SKM-1 (cell line): ENCODE measurements around the gene DRICH1.
"Not testable (repeated sequence)": the region's sequence is repeated elsewhere in the genome, so short reads cannot be mapped to it uniquely, and the experiment has no call there.

ENCODE experiments used
- DNase-seq: peaks from one replicate; lab custom pipeline; 2025; ENCODE audit not compliant: unreplicated experiment; lab: John Stamatoyannopoulos, UW

The DRICH1 gene

DNA sequence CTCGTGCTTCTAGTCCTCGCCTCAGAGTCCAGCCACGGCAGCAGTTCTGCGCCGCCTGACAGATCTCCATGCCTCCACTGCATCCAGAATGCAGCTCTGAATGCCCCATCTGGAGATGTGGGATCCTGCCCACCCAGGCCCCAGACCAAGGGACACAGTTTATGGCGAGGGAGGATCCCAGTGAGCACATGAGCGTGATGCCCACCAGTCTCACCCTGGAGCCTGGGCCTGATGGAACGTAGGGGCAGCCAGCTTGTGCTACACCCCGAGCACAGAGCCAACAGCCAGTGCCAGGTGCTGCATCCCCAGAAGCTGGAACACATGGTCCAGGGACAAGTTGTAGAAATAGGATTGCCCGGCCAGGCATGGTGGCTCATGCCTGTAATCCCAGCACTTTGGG, 62.4 kb downstream of the DRICH1 start:
- no peak for DNase-seq

- no peak for DNase-seq
These were observed 62.8 kb downstream of the DRICH1 start for GRCh38 chr22:23569291-23569690.

DNA sequence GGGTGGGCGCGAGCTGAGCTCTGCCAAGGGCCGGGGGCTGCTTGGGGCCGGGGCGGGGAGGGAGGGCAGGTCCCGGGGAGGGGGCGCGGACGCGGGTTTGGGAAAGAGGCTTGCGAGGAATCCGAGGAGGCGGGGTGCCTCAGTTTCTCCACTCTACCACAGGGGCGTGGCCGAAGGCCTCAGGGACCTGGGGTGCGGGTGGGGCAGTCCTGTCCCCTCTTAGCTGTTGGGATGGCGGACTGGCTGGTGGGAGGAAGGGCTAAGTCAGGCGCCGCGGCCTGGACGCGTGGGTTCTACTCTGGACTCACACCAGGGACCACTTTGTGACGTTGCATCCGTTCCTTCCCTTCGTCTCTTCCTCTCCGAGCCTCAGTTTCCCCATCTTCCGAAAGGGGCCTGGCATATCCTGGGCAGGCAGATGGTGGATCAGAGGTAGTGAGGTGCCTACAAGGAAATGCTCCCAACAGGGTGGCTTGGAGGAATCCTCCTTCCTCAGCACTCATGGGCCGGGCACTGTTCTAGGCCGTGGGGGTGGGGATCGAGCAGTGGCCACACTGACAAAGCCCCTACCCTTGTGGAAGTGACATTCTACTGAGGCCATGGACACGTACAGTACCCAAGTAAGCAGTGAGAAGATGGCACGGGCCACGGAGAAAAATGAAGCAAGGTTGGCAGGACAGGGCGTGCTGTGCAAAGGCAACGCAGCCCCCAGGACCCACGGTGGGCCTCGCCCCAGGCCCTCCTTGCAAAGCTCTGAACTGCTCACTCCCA, 65.2 kb downstream of the DRICH1 start:
- no peak for DNase-seq

DNA sequence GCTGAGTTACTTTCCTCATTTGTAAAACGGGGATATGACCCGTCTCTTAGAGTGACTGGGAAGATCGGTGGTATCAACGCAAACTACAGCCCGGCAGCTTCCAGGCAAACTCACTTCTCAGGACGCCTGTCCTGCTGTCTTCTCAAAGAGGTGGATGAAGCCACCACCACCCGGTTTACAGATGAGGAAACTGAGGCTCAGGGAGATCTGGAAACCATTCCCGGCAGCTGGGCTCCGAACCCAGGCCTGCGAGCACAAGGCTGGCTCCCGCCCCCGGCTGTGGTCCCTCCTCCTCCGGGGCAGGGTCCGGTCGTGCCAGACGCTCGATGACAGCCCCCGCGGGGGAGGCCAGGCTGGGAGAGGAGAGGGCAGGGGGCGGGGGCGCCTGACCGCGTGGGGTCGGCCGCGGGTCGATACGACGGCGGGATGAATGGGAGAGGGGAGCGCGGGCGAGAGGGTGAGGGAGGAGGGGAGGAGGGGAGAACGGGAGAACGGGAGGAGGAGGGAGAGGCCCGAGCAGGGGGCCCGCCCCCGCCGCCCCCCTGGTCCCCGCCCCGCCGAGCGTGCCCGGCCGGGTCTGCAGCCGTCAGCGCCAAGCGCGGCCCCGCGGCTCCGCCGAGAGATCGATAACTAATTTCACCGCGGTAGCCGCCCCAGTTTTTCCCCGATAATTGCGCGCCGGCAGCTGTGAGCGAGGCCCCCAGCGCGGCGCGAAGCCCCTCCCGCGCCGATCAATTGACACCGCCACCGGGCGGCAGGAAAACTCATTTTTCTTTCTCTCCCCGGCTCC, 66.0 kb downstream of the DRICH1 start:
- no peak for DNase-seq

- DNase-seq, result peak; percentile 6
These were observed 66.7 kb downstream of the DRICH1 start for GRCh38 chr22:23565305-23565914.

DNA sequence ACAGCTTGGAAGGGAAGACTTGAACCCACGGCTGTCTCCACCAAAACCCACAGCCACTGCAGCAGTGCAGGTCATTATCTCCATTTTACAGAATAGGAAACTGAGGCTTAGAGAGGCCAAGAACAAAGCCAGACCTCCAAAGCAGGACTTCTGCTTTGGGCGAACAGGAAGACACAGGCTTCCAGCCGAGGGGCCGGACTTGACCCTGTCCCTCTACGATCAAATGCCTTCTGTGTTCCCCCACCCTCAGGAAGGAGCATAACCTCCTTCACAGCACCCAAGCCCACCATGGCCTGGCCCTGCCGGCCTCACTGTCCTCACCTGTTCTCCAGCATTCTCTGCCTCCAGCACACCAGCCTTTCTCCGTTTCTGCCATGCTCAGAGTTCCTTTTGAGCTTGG, 67.8 kb downstream of the DRICH1 start:
- DNase-seq, result no peak

DNA sequence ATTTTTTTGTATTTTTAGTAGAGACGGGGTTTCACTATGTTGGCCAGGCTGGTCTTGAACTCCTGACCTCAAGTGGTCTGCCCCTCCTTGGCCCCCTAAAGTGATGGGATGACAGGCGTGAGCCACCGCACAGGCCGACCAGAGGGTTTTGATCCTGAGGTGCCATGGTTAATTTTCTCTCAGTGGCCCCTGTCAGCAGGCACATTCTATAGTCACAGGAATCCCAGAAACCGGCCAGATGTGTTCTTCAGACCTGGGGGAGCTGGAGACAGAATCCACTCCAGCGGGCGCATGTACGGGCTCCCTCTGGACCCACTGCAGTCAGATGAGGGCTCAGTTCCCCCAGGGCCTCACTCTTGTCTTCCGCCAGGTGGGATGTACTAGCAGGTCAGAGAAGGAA, 69.0 kb downstream of the DRICH1 start:
- DNase-seq, result no peak

DNA sequence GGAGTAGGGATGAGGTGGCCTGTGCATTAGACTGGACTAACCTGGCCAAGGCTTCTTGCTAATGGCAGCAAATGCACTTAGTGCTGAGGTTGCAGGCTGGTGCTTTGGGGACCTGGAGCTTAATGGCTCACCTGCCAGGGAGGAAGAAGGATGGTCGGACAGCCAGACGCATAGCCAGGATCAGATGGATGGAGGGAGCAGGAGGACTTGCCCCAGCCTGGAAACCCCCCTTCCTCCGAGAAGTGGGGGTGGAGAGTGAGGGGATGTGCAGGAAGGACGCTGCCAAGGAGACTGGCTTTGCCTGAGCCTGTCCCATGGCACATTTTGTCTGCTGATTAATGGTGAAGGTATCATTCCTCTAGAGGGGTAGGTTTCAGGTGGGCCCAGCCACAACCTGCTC, 69.9 kb downstream of the DRICH1 start:
- no peak for DNase-seq

- DNase-seq, result not testable (repeated sequence)
These were observed 71.1 kb downstream of the DRICH1 start for GRCh38 chr22:23561025-23561510.

DNA sequence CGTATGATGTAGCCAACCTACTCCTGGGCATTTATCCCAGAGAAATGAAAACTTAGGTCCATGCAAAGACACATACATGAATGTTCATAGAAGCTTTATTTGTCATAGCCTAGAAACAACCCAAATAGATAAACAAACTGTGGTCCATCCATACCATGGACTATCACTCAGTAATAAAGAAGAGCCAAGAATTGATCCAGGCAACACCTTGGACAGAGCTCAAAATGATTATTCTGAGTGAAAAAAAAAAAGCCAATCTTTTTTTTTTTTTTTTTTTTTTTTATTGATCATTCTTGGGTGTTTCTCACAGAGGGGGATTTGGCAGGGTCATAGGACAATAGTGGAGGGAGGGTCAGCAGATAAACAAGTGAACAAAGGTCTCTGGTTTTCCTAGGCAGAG, 71.9 kb downstream of the DRICH1 start:
- DNase-seq, result not testable (repeated sequence)
